Uterus (tissue), 4 donors: ENCODE results near the gene CHMP4A. TPM values are rescaled to one million over a fixed set of nuclear protein-coding genes. Genes with fewer than 3 reads are reported as not detected.

Experiments used
- DNase-seq, 2 donors: peaks; one replicate each; pipeline ENCODE4 v3.0.0-alpha.2; 2019 to 2020
- H3K27ac ChIP-seq, 2 donors: fragments of 200-600 bp; sonication (generic); 1 replicate in 1 of 2; 2 replicates in 1 of 2; pipeline ENCODE4 v1.5.1; 2016 to 2018
- H3K27me3 ChIP-seq, 2 donors: fragments of 200-600 bp; sonication (generic); one replicate each; pipeline ENCODE4 v1.5.1; 2018 to 2019; ENCODE audit warnings: control low read depth in 1 of 2
- H3K36me3 ChIP-seq, 2 donors: fragments of 200-600 bp; sonication (generic); one replicate each; pipeline ENCODE4 v1.5.1; 2019; ENCODE audit warnings: control low read depth in 1 of 2
- H3K4me1 ChIP-seq, 2 donors: fragments of 200-600 bp; sonication (generic); one replicate each; pipeline ENCODE4 v1.5.1; 2018 to 2019; ENCODE audit warnings: control low read depth in 1 of 2
- H3K4me3 ChIP-seq, 2 donors: fragments of 200-600 bp; sonication (generic); 1 replicate in 1 of 2; 2 replicates in 1 of 2; pipeline ENCODE4 v1.5.1; 2018 to 2019; ENCODE audit warnings: mild to moderate bottlenecking in 1 of 2
- H3K9me3 ChIP-seq, 2 donors: fragments of 200-600 bp; sonication (generic); one replicate each; pipeline ENCODE4 v1.5.1; 2019; ENCODE audit warnings: control low read depth in 1 of 2
- CTCF ChIP-seq, 4 experiments: fragments of 200-600 bp in 2 of 4; fragments of 450-650 bp in 2 of 4; sonication (generic) in 2 of 4; IDR thresholded peaks; one replicate each; pipeline ENCODE4 v1.5.1; 2016 to 2019; ENCODE audit warnings: antibody characterized with exemption in 4 of 4, mild to moderate bottlenecking in 2 of 4, moderate library complexity in 1 of 4
- POLR2A ChIP-seq, 2 donors: fragments of 450-650 bp; IDR thresholded peaks; one replicate each; pipeline ENCODE4 v1.6.1; 2016; ENCODE audit warnings: antibody characterized with exemption in 2 of 2, mild to moderate bottlenecking in 1 of 2, moderate library complexity in 1 of 2
- intact Hi-C: fragments of 100-400 bp; cut with DNase I; formaldehyde crosslinking; loops from one replicate; pipeline ENCODE4 v1.15.1; 2023; ENCODE audit warnings: low total_unique reads
- total RNA-seq, 4 donors: library from RNA; depleted of rRNA in 3 of 4; stranded (reverse); fragments of >200 nt in 3 of 4; gene quantifications; one replicate each; pipeline versions ENCODE4 v1.1.0 to v1.2.4, GENCODE V29; 2014 to 2023
- donor health status: DM: yes; HTN: yes; CAD: no.

The CHMP4A gene
- total RNA-seq, 4 donors from 2014 or later: 6.8 to 53.3 (median 33.9) TPM

GRCh38 chr14:24182110-24182882 lies 31.0 kb downstream of the CHMP4A start:
- H3K36me3 ChIP-seq: no peaks in the 10 kb centered on the region
- H3K27ac ChIP-seq: no peak overlapping the region

DNA sequence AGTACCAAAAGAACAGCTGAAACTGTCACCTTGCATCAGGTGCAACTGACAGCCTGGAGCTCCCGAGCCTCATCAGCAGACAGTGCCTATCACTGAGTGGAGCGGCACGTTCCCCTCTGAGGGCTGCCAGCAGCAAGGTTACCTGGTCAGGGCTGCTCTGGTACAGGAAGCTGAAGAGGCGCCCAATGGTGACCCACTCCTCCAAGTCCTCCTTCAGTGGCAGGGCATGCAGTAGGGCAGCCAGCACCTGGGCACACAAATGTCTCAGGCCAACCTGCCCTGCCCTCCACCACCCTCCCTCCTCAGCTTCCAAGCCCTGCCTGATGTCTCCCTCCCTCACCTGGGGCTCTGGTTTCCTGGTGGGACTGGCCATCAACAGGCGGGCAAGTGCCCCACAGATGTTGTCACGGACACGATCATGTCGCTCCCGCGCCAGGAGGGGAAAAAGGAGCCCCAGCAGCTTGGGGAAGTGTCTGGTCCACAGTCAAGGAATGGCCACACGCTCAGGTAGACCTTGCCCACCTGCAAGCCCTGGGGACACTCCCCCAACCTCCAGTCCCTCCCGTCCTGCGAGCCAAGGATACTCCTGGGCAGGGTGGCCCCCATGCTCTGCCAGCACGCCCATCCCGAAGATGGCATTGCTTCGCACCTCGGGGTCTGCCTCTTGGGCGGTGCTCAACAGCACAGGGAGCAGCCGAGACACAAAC lies 31.8 kb downstream of the CHMP4A start:
- no peaks in the 10 kb centered on the region for H3K4me1 ChIP-seq
- H3K4me3 ChIP-seq: no peak overlapping the region
- H3K27me3 ChIP-seq: no peaks in the 10 kb centered on the region
- H3K36me3 ChIP-seq: no peaks in the 10 kb centered on the region
- intact Hi-C loops: no loop called here
- DNase-seq: no peak
- TF ChIP-seq CTCF (IDR thresholded peaks at IDR 0.05): no peak
- TF ChIP-seq POLR2A (IDR thresholded peaks at IDR 0.05): no peak
- H3K27ac ChIP-seq: no peak overlapping the region
- no peaks in the 10 kb centered on the region for H3K9me3 ChIP-seq

More at GRCh38 chr14:24182110-24182882, 31.0 kb downstream of the CHMP4A start:
- Histone ChIP-seq H3K4me3 (no peak overlapping the region), H3K9me3 (no peaks in the 10 kb centered on the region), H3K27me3 (no peaks in the 10 kb centered on the region), H3K4me1 (no peaks in the 10 kb centered on the region)
- intact Hi-C loops: no loop called here
- TF ChIP-seq POLR2A (IDR thresholded peaks at IDR 0.05): no peak
- no peak for TF ChIP-seq CTCF (IDR thresholded peaks at IDR 0.05)
- no peak for DNase-seq

GRCh38 chr14:24179961-24180796 lies 33.1 kb downstream of the CHMP4A start:
- no peaks in the 10 kb centered on the region for H3K9me3 ChIP-seq
- no peak for TF ChIP-seq CTCF (IDR thresholded peaks at IDR 0.05)
- no peak for TF ChIP-seq POLR2A (IDR thresholded peaks at IDR 0.05)
- no peak overlapping the region for H3K4me3 ChIP-seq
- H3K27me3 ChIP-seq: no peaks in the 10 kb centered on the region
- H3K4me1 ChIP-seq: no peaks in the 10 kb centered on the region
- peak in 1 of 2 donors; percentile 42 for DNase-seq
- peak overlapping the region; percentile 78 to 79 for H3K27ac ChIP-seq
- intact Hi-C loops: no loop called here
- H3K36me3 ChIP-seq: no peaks in the 10 kb centered on the region

- Histone ChIP-seq H3K27me3 (no peaks in the 10 kb centered on the region), H3K4me3 (no peak overlapping the region), H3K4me1 (no peaks in the 10 kb centered on the region), H3K9me3 (no peaks in the 10 kb centered on the region), H3K36me3 (no peaks in the 10 kb centered on the region), H3K27ac (peak overlapping the region; percentile 78 to 79)
- TF ChIP-seq POLR2A (IDR thresholded peaks at IDR 0.05): no peak
- TF ChIP-seq CTCF (IDR thresholded peaks at IDR 0.05): no peak
- no peak for DNase-seq
- intact Hi-C loops: no loop called here
Measured at GRCh38 chr14:24179294-24179960, 33.9 kb downstream of the CHMP4A start.
